DMS 273 (cell line): ENCODE results near the gene EZH1.
"Not testable (repeated sequence)": the region's sequence is repeated elsewhere in the genome, so short reads cannot be mapped to it uniquely, and the experiment has no call there.

Experiments used
- DNase-seq: peaks from one replicate; lab custom pipeline; 2025; ENCODE audit not compliant: unreplicated experiment; lab: John Stamatoyannopoulos, UW

Gene EZH1

DNA sequence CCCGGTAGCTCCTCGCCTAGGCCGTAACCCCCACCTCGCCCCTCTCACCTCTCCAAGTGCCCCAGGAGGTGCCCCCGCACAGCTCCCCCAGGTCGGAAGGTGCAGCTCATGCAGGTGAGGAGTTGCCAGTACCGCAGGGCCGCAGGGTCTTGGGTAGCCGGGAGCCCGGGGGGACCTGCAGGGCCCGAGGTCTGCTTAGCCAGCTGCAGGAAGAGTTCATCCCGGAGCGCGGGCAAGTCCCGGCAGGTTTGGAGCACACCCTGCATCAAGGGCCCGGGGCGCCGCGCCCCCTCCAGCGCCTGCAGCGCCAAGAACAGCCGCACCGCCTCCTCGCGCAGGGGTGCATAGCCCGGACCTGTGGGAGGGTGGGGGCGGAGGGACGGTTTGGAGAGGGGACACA, 72.8 kb downstream of the EZH1 start:
- DNase-seq = peak; percentile 39

- DNase-seq = no peak
These were observed 73.8 kb downstream of the EZH1 start for GRCh38 chr17:42670789-42671657.

GRCh38 chr17:42669977-42670788, 74.7 kb downstream of the EZH1 start:
- DNase-seq = no peak

DNA sequence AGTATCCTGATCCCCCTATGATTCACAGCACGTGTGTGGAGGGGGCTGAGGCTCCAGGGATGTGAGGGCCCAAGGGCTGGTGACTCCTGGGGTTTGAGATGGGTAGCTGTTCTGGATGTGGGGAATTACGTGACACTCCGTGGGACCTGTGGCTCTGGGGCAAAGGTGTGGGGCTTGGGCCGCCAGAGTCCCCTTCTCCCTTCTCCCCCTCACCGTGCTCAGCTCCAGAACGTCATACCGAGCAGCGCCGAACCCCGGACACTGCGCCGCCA, 75.2 kb downstream of the EZH1 start:
- DNase-seq = no peak

- DNase-seq = peak; percentile 75
These were observed 77.5 kb downstream of the EZH1 start for GRCh38 chr17:42667088-42667951.

GRCh38 chr17:42666126-42666525, 78.7 kb downstream of the EZH1 start:
- not testable (repeated sequence) for DNase-seq

GRCh38 chr17:42665581-42666001, 79.2 kb downstream of the EZH1 start:
- no peak for DNase-seq

- no peak for DNase-seq
These were observed 84.0 kb downstream of the EZH1 start for GRCh38 chr17:42660692-42661345.

DNA sequence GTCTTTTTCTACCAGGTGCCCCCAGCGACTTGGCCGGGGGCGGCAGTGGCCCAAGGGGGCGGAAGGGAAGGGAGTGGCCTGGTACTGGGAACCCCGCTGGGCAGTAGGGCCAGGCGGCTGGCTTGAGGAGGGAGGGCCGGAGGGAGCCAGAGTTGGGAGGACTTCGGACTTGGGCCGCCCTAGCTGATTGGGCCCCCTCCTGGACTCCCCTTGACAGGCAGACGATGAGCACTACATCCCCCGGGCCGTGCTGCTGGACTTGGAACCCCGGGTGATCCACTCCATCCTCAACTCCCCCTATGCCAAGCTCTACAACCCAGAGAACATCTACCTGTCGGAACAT, 84.9 kb downstream of the EZH1 start:
- DNase-seq = not testable (repeated sequence)

- DNase-seq = peak; percentile 97
These were observed 85.5 kb downstream of the EZH1 start, which contains the start of gene TUBG2 for GRCh38 chr17:42659079-42659931. Gene TUBG2 (plus strand): TSS chr17:42659284. CDS start chr17:42659504, 220 bp downstream.

- no peak for DNase-seq
These were observed 86.8 kb downstream of the EZH1 start for GRCh38 chr17:42657824-42658588.

DNA sequence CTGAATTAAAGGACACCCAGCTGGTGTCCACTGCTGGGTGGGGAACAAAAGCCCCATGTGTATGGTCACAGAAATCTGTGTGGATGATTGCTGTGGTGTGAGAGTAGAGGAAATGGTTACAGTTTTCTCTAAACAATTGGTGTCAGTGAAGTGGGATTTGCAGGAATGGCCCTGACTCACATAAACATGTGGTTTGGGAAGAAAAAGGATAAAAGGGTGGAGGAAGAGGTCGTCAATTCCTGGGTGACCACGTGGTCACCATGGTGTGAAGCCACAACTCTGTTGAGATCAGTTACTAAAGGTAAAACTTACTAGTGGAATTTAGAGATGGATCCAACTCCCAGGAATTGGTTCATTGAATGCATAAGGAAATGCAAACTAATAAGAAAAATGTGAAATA, 89.3 kb downstream of the EZH1 start:
- DNase-seq = no peak

DNA sequence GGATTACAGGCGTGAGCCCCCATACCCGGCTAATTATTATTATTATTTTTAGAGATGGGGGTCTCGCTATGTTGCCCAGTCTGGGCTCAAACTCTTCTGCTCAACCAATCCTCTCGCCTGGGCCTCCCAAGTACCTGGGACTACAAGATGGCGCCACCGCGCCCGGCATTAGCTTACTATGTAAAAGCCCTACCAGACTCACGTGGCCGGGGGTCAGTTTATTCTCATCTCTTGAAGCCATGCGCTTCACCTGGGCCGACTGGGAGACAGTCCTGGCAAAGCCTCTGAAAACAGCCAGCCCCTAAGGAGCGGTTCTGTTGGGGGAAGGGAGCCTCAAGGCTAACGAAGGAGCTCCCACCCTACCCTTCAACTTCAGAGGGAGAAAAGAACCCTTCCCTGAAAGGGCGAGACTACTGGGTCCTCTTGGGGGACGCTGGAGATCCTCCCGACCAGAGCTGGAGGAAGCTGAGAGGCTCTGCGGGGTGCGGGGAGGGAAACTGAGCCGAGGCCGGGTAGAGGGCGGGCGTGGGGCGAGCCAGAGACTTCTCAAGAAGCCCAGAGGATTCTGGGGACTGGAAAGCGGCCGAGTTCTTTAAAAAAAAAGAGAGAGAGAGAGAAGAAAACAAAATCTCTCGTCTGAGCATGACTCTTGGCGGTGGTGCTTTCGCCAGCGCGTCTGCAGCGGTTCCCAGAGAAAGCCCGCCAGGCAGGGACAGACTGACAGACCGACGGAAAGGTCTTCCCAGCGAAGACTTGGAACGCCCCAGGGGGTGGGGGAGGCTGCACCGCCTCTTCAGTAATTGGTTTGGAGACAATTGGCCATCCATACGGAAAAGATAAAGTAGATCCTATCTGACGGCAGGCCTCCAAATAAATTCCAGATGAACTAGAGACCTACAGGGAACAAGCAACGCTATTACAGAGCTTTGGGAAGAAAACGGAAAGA, 91.4 kb downstream of the EZH1 start:
- DNase-seq = no peak

DNA sequence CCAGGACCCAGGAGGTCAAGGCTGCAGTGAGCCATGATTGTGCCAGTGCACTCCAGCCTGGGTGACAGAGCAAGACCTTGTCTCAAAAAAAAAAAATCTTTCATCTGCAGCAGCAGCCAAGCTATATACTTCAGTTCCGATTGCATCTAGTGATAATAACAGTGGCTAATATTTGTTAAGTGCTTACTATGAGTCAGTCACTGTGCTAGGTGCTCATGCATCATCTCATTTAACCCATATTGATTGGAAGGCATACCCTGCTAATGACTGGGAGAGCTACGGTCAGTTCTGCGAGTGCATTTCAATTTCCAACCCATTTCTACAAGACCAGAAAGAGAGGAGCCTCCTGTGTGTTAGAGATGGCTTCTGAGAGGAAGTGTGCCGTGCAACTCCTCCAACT, 93.4 kb downstream of the EZH1 start:
- no peak for DNase-seq
